Activated T-helper 17 cell treated with anti-CD3 and anti-CD28 coated beads, Interleukin-2, amount 50 U/mL, for 72 hours (primary cell): ENCODE measurements around the gene CYP2E1. TPM values are rescaled to one million over a fixed set of nuclear protein-coding genes. Genes with fewer than 3 reads are reported as not detected.
"Not testable (repeated sequence)": the region's sequence is repeated elsewhere in the genome, so short reads cannot be mapped to it uniquely, and the experiment has no call there.

Experiments
- ATAC-seq: fragments of 150-1000 bp; cut with Tn5 transposase; replicated peaks from 2 replicates; pipeline ENCODE4 v1.10.0; 2021; ENCODE audit warnings: mild to moderate bottlenecking, moderate library complexity
- H3K27ac Mint-ChIP-seq: one replicate; pipeline ENCODE4 v1.8.0; 2022; ENCODE audit warnings: mixed read lengths
- H3K27me3 Mint-ChIP-seq: one replicate; pipeline ENCODE4 v1.8.0; 2022; ENCODE audit warnings: mixed read lengths
- H3K36me3 Mint-ChIP-seq: one replicate; pipeline ENCODE4 v1.8.0; 2022; ENCODE audit warnings: low read depth, mild to moderate bottlenecking, mixed read lengths
- H3K4me1 Mint-ChIP-seq: one replicate; pipeline ENCODE4 v1.8.0; 2022; ENCODE audit warnings: mixed read lengths
- H3K4me3 Mint-ChIP-seq: one replicate; pipeline ENCODE4 v1.8.0; 2022; ENCODE audit warnings: mild to moderate bottlenecking, mixed read lengths
- H3K9me3 Mint-ChIP-seq: one replicate; pipeline ENCODE4 v1.8.0; 2022; ENCODE audit warnings: mixed read lengths
- total RNA-seq, 2 donors: library from RNA; stranded (reverse); gene quantifications; one replicate each; pipeline ENCODE4 v1.2.3, GENCODE V29; 2022

Gene CYP2E1
- total RNA-seq, 2 donors from 2014 or later, result 1.4 to 5.4 TPM

DNA sequence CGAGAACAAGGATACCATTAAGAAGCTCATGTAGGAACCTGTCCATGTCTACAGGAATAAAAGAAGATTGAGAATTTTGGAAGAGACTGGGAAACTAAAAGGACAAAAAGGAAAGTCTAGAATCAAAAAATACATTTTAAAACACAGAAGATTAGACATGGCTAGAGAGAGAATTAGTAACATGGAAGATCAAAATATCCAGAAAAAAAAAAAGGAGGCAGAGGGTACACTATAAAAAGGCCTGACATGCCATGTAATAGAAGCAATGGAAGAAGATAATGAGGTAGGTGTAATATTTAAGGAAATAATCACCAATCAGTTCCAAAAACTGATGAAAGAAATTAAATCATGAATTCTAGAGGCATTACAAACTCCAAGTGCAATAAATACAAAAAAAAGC, 46.3 kb downstream of the CYP2E1 start:
- H3K9me3 Mint-ChIP-seq, result peaks cover 11% of the 10 kb centered on the region
- H3K4me1 Mint-ChIP-seq, H3K4me3 Mint-ChIP-seq, ATAC-seq, H3K27ac Mint-ChIP-seq, H3K36me3 Mint-ChIP-seq, H3K27me3 Mint-ChIP-seq: not testable (repeated sequence)

- H3K27me3 Mint-ChIP-seq, H3K4me3 Mint-ChIP-seq, H3K4me1 Mint-ChIP-seq, ATAC-seq, H3K27ac Mint-ChIP-seq, H3K36me3 Mint-ChIP-seq: not testable (repeated sequence)
- peaks cover 11% of the 10 kb centered on the region for H3K9me3 Mint-ChIP-seq
Observed at GRCh38 chr10:133577037-133577436, 49.9 kb downstream of the CYP2E1 start.

Other genes starting within 250 kb of the CYP2E1 start
- gene TUBGCP2, start 218.5 kb upstream of the CYP2E1 start, total RNA-seq, result 10 to 100 TPM; 47.8 to 55.8 TPM
- 10 to 100 TPM; 52.8 to 74.2 TPM for gene ZNF511, start 218.4 kb upstream of the CYP2E1 start, total RNA-seq
- gene CALY, start 190.5 kb upstream of the CYP2E1 start, total RNA-seq, result not detected
- not detected for gene PRAP1, start 180.0 kb upstream of the CYP2E1 start, total RNA-seq
- 10 to 100 TPM; 13.8 to 21.9 TPM for gene FUOM, start 169.3 kb upstream of the CYP2E1 start, total RNA-seq
- 10 to 100 TPM; 61.3 to 73.8 TPM for gene ECHS1, start 154.0 kb upstream of the CYP2E1 start, total RNA-seq
- 1 to 10 TPM; 3.0 to 9.2 TPM for gene PAOX, start 148.1 kb upstream of the CYP2E1 start, total RNA-seq
- gene MTG1, start 133.2 kb upstream of the CYP2E1 start, total RNA-seq, result 10 to 100 TPM; 38.9 to 58.8 TPM
- gene SPRN, start 102.7 kb upstream of the CYP2E1 start, total RNA-seq, result not detected
- gene SCART1, start 73.4 kb upstream of the CYP2E1 start, total RNA-seq, result 10 to 100 TPM in 1 of 2 donors, 1 to 10 TPM in 1; 7.2 to 17.3 TPM
- gene SYCE1, start 38.2 kb downstream of the CYP2E1 start, total RNA-seq, result under 1 TPM; 0.29 to 0.69 TPM
- under 1 TPM in 1 of 2 donors, not detected in 1; 0.24 TPM for gene FRG2B, start 99.4 kb downstream of the CYP2E1 start, total RNA-seq